Measurements from ENCODE around the gene RNF227. TPM values are rescaled to one million over a fixed set of nuclear protein-coding genes. Genes with fewer than 3 reads are reported as not detected.

Gene RNF227
- total RNA-seq, 3 donors from 2014 or later, result 4.6 to 19.5 (median 8.6) TPM

GRCh38 chr17:7932949-7933348 lies 16.9 kb upstream of the RNF227 start:
- intact Hi-C loops (cut with DNase I; ENCODE audit: low total_unique reads), result no loop called here
- H3K4me3 ChIP-seq, result peak overlapping the region; percentile 68 to 93 (median 82)
- no peaks in the 10 kb centered on the region for H3K27me3 ChIP-seq
- peak overlapping the region; percentile 83 to 91 for H3K27ac ChIP-seq
- H3K4me1 ChIP-seq, result peaks cover 0 to 14% of the 10 kb centered on the region in 2 donors
- peak in 1 of 2 donors; percentile 56 for DNase-seq (ENCODE audit: low spot score in 2 of 2)
- H3K9me3 ChIP-seq, result no peaks in the 10 kb centered on the region
- no peaks in the 10 kb centered on the region for H3K36me3 ChIP-seq
- TF ChIP-seq POLR2AphosphoS5 (IDR thresholded peaks at IDR 0.05) (no peak), CTCF (IDR thresholded peaks at IDR 0.05) (peak in 2 of 3 donors; percentile 8 to 20), POLR2A (IDR thresholded peaks at IDR 0.05) (no peak)

- no peaks in the 10 kb centered on the region for H3K27me3 ChIP-seq
- intact Hi-C loops (cut with DNase I; ENCODE audit: low total_unique reads), result no loop called here
- H3K27ac ChIP-seq, result peak overlapping the region; percentile 83 to 91
- no peaks in the 10 kb centered on the region for H3K9me3 ChIP-seq
- H3K4me1 ChIP-seq, result peaks cover 0 to 14% of the 10 kb centered on the region in 2 donors
- H3K36me3 ChIP-seq, result no peaks in the 10 kb centered on the region
- peak overlapping the region; percentile 68 to 93 (median 82) for H3K4me3 ChIP-seq
- DNase-seq (ENCODE audit: low spot score in 2 of 2), result peak in 1 of 2 donors; percentile 34
- TF ChIP-seq POLR2A (IDR thresholded peaks at IDR 0.05) (no peak), CTCF (IDR thresholded peaks at IDR 0.05) (no peak), POLR2AphosphoS5 (IDR thresholded peaks at IDR 0.05) (no peak)
Measured at GRCh38 chr17:7932483-7932891, 16.4 kb upstream of the RNF227 start.

- H3K27ac ChIP-seq, result peak within 1 kb of the TSS; percentile 83 to 91
- H3K4me3 ChIP-seq, result peak within 1 kb of the TSS; percentile 68 to 93 (median 82)
- no peaks in the 10 kb centered on the region for H3K9me3 ChIP-seq
- H3K36me3 ChIP-seq, result no peaks in the 10 kb centered on the region
- no peaks in the 10 kb centered on the region for H3K27me3 ChIP-seq
- TF ChIP-seq POLR2A (IDR thresholded peaks at IDR 0.05) (peak; percentile 61), POLR2AphosphoS5 (IDR thresholded peaks at IDR 0.05) (peak; percentile 57 to 92 (median 59)), CTCF (IDR thresholded peaks at IDR 0.05) (peak in 1 of 3 donors; percentile 11)
- peaks cover 0 to 14% of the 10 kb centered on the region in 2 donors for H3K4me1 ChIP-seq
- DNase-seq (ENCODE audit: low spot score in 2 of 2), result peak; percentile 99 to 100
- intact Hi-C loops (cut with DNase I; ENCODE audit: low total_unique reads), result no loop called here
Measured at GRCh38 chr17:7931709-7932482, 15.8 kb upstream of the RNF227 start, which contains the start of the genes CNTROB and TRAPPC1. TSS of gene CNTROB (plus strand) at chr17:7932206. CDS start at chr17:7933080, 874 bp downstream. TSS of gene TRAPPC1 (minus strand) at chr17:7931946. CDS start at chr17:7931829, 117 bp downstream.

GRCh38 chr17:7930841-7931631 lies 14.9 kb upstream of the RNF227 start:
- intact Hi-C loops (cut with DNase I; ENCODE audit: low total_unique reads), result no loop called here
- Histone ChIP-seq H3K9me3 (no peaks in the 10 kb centered on the region), H3K27ac (peak overlapping the region; percentile 83 to 91), H3K4me3 (peak overlapping the region; percentile 68 to 93 (median 82)), H3K27me3 (no peaks in the 10 kb centered on the region), H3K36me3 (no peaks in the 10 kb centered on the region), H3K4me1 (peaks cover 0 to 14% of the 10 kb centered on the region in 2 donors)
- TF ChIP-seq POLR2AphosphoS5 (IDR thresholded peaks at IDR 0.05) (no peak), CTCF (IDR thresholded peaks at IDR 0.05) (no peak)
- no peak for DNase-seq (ENCODE audit: low spot score in 2 of 2)
